BLaER1 treated with 17β-estradiol and CSF1 and Interleukin-3, amounts not matched to agents 10 nM and 100 nM (cell line): ENCODE data around the gene LTBP1.
"Not testable (repeated sequence)": the region's sequence is repeated elsewhere in the genome, so short reads cannot be mapped to it uniquely, and the experiment has no call there.

Experiments
- H3K27ac ChIP-seq, 11 experiments: shearing (Covaris generic); formaldehyde crosslinking; 2 replicates each; pipeline ENCODE4 v1.8.1; 2022
- H3K27me3 ChIP-seq, 11 experiments: shearing (Covaris generic); formaldehyde crosslinking; 2 replicates each; pipeline ENCODE4 v1.8.1; 2022
- H3K36me3 ChIP-seq, 11 experiments: shearing (Covaris generic); formaldehyde crosslinking; 2 replicates each; pipeline ENCODE4 v1.8.1; 2022
- H3K4me1 ChIP-seq, 10 experiments: shearing (Covaris generic); formaldehyde crosslinking; 2 replicates each; pipeline ENCODE4 v1.8.1; 2022
- H3K4me2 ChIP-seq, 11 experiments: shearing (Covaris generic); formaldehyde crosslinking; 2 replicates each; pipeline ENCODE4 v1.8.1; 2022
- H3K4me3 ChIP-seq, 10 experiments: shearing (Covaris generic); formaldehyde crosslinking; 2 replicates each; pipeline ENCODE4 v1.8.1; 2022
- H3K9ac ChIP-seq, 11 experiments: shearing (Covaris generic); formaldehyde crosslinking; 2 replicates each; pipeline ENCODE4 v1.8.1; 2022
- H3K9me3 ChIP-seq, 11 experiments: shearing (Covaris generic); formaldehyde crosslinking; replicated peaks in 1 of 11; 2 replicates each; pipeline ENCODE4 v1.8.1; 2022
- H4K20me1 ChIP-seq, 11 experiments: shearing (Covaris generic); formaldehyde crosslinking; 2 replicates each; pipeline ENCODE4 v1.8.1; 2022
- Cebpa-rat ChIP-seq, 11 experiments: shearing (Covaris generic); IDR thresholded peaks; 2 replicates each; pipeline ENCODE4 v1.8.1; 2022

LTBP1 gene

DNA sequence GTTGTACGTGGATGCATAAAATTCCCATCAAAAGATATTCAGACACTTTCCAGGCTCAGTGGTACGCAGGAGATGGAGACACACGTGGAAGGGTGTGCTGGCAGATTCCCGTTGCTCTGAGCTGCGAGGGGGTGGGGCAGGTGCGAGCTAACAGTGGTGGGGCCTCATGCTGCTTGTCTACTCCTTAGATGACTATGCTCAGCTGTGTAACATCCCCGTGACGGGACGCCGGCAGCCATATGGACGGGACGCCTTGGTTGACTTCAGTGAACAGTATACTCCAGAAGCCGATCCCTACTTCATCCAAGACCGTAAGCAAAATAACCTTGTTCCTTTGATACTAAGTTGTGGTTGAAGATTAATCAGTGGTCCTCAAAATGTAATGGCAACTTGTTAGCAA, 442.2 kb downstream of the LTBP1 start:
- Histone ChIP-seq H3K4me1 (no peaks in the 10 kb centered on the region), H3K9me3 (no peaks in the 10 kb centered on the region), H3K4me2 (no peak overlapping the region), H3K4me3 (no peak overlapping the region), H3K36me3 (no peaks in the 10 kb centered on the region), H3K27me3 (no peaks in the 10 kb centered on the region), H3K27ac (no peak overlapping the region), H4K20me1 (no peaks in the 10 kb centered on the region), H3K9ac (no peak overlapping the region)
- no peak for TF ChIP-seq Cebpa-rat (IDR thresholded peaks at IDR 0.05)

DNA sequence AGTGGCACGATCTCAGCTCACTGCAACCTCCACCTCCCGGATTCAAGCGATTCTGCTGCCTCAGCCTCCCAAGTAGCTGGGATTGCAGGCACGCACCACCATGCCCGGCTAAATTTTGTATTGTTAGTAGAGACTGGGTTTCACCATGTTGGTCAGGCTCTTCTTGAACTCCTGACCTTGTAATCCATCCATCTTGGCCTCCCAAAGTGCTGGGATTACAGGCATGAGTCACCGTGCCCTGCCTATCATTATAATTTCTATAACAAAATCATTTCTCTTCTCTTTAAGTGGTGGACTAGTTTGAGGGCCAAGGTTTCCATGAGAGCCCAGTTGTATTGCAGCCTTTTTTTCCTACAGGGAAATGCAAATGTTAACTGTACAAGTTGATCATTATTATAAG, 442.9 kb downstream of the LTBP1 start:
- H3K9me3 ChIP-seq, H3K36me3 ChIP-seq, H3K27me3 ChIP-seq, H3K27ac ChIP-seq, H3K4me3 ChIP-seq, H3K9ac ChIP-seq, H3K4me1 ChIP-seq, H4K20me1 ChIP-seq, H3K4me2 ChIP-seq: not testable (repeated sequence)

DNA sequence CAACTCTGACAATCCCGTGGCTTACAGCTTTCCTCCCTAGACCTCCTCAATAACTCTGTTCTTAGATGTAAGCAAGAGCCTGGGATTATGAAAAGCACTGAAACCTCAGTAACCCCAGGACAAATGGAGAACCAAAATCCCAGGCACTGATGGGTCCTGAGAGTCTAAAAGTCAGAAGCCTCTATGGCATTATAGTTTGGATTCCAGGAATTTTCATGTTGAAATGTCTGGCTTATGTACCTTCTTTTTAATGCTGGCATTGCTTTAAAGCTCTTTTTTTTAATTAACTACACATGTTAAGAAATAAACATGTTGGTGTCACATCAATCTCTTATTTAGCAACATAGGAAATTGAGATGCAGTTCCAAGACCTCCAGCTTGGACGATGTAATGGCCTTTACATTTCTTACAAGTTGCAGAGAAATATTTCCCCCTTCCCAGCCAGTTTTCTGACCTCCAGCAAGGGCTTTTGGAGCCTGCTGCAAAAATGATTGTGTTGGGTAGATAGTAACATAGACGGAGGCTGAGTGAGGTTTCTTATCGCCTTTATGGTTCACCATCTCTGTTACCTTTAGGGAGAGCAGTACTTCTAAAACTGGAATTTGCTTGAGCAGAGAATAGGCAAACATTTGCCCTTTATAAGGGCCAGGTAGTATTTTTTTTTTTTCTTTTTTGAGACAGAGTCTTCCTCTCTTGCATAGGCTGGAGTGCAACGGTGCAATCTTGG, 444.9 kb downstream of the LTBP1 start:
- Histone ChIP-seq H3K4me3 (no peak overlapping the region), H3K9ac (no peak overlapping the region), H3K27ac (no peak overlapping the region), H3K9me3 (peaks cover 0 to 10% (median 0%) of the 10 kb centered on the region in 11 experiments; a peak in 4 of 22 replicates), H3K4me2 (no peak overlapping the region), H4K20me1 (no peaks in the 10 kb centered on the region), H3K36me3 (no peaks in the 10 kb centered on the region), H3K4me1 (no peaks in the 10 kb centered on the region), H3K27me3 (no peaks in the 10 kb centered on the region)
- TF ChIP-seq Cebpa-rat (IDR thresholded peaks at IDR 0.05), result no peak

DNA sequence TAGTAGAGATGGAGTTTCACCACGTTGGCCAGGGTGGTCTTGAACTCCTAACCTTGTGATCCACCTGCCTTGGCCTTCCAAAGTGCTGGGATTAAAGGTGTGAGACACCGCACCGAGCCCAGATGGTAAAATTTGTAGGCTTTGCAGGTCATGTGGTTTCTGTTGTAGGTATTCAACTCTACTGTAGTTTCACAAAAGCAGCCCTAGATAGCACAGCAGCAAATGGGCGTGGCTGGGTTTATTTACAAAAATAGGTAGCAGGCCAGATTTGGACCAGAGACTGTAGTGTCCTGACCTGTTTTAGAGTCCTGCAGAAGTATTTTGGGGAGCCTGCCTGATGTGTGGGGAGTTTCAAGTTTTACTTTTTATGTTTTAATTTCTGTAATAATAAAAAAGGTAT, 445.6 kb downstream of the LTBP1 start:
- no peak overlapping the region for H3K27ac ChIP-seq
- H4K20me1 ChIP-seq, result no peaks in the 10 kb centered on the region
- no peak overlapping the region for H3K9ac ChIP-seq
- H3K36me3 ChIP-seq, result no peaks in the 10 kb centered on the region
- no peak for TF ChIP-seq Cebpa-rat (IDR thresholded peaks at IDR 0.05)
- no peak overlapping the region for H3K4me2 ChIP-seq
- H3K27me3 ChIP-seq, result no peaks in the 10 kb centered on the region
- no peaks in the 10 kb centered on the region for H3K4me1 ChIP-seq
- no peak overlapping the region for H3K4me3 ChIP-seq
- H3K9me3 ChIP-seq, result peaks cover 0 to 10% (median 0%) of the 10 kb centered on the region in 11 experiments; a peak in 4 of 22 replicates

DNA sequence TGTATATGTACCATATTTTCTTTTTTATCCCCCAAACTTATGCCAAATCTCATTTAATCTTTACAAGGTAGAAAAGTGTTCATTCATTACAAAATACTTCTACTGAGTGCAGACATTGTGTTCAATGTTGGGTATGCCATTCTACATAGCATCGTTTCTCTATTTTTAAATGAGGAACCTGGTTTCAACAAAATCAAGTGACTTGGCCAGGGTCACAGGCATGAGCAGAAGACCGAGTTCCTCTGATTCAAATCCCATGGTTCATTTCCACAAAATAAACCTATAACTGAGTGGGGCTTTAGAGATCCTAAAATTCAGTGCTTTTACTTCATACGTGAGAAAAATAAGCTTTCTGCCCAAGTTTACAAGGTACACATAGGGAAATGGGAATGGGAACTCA, 448.3 kb downstream of the LTBP1 start:
- Histone ChIP-seq H3K4me2 (no peak overlapping the region), H3K36me3 (no peaks in the 10 kb centered on the region), H3K9ac (no peak overlapping the region), H3K27me3 (no peaks in the 10 kb centered on the region), H3K27ac (no peak overlapping the region), H3K9me3 (peaks cover 0 to 10% (median 0%) of the 10 kb centered on the region in 11 experiments; a peak in 4 of 22 replicates), H4K20me1 (no peaks in the 10 kb centered on the region), H3K4me3 (no peak overlapping the region), H3K4me1 (no peaks in the 10 kb centered on the region)
- no peak for TF ChIP-seq Cebpa-rat (IDR thresholded peaks at IDR 0.05)

DNA sequence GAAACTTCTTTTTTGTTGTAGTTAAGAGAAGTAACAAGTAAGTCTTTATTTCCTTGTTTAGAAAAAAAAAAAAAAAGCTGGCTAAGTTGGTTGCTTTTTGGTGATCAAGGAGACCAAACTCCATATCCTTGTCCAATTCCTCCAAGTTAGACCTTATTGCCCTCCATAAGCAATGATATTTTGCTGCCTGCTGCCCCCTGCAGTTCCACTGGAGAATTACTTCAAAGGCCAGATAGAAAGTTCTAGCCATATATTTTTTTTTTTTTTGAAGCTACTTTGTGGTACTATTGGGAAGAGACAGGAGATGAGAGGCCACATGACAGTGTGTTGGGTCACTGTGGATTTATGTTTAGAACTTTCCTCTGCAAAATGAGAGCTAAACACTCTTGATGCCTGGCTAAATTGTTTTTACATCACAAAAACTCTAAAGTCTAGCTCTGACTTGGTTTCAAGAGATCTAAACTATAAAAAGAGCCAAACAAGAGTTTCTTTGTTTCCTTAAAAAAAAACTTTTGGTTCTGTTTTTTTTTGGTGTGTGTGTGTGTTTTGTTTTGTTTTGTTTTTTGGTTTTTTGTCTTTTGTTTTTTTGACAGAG, 449.0 kb downstream of the LTBP1 start:
- H3K9me3 ChIP-seq, result peaks cover 0 to 10% (median 0%) of the 10 kb centered on the region in 11 experiments; a peak in 4 of 22 replicates
- no peak overlapping the region for H3K27ac ChIP-seq
- no peaks in the 10 kb centered on the region for H4K20me1 ChIP-seq
- H3K27me3 ChIP-seq, result no peaks in the 10 kb centered on the region
- TF ChIP-seq Cebpa-rat (IDR thresholded peaks at IDR 0.05), result no peak
- no peak overlapping the region for H3K4me3 ChIP-seq
- no peaks in the 10 kb centered on the region for H3K36me3 ChIP-seq
- no peak overlapping the region for H3K9ac ChIP-seq
- no peaks in the 10 kb centered on the region for H3K4me1 ChIP-seq
- no peak overlapping the region for H3K4me2 ChIP-seq

DNA sequence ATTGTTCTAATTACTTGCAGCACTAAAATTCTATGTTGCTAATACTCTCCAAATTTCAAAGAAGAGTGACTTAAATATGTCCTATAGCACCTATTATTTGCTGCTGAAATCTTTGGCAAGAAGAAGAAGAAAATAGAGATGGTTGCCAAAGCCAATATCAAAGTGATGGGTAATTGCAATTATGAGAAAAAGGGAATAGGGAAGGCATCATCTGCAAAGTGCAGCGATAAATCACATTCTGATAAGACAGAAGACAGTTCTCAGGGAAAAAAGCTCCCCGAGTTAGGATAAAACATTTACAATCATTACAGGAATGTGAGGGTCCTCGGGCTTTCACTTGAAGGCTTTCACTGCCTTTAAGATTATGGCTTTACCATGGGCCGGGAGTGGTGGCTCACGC, 457.6 kb downstream of the LTBP1 start:
- no peak overlapping the region for H3K4me2 ChIP-seq
- H3K36me3 ChIP-seq, result no peaks in the 10 kb centered on the region
- no peaks in the 10 kb centered on the region for H3K4me1 ChIP-seq
- H3K4me3 ChIP-seq, result no peak overlapping the region
- no peak for TF ChIP-seq Cebpa-rat (IDR thresholded peaks at IDR 0.05)
- no peak overlapping the region for H3K9ac ChIP-seq
- H3K27me3 ChIP-seq, result no peaks in the 10 kb centered on the region
- peaks cover 7 to 14% (median 9%) of the 10 kb centered on the region in 11 experiments; a peak in 20 of 22 replicates for H3K9me3 ChIP-seq
- H3K27ac ChIP-seq, result no peak overlapping the region
- no peaks in the 10 kb centered on the region for H4K20me1 ChIP-seq

DNA sequence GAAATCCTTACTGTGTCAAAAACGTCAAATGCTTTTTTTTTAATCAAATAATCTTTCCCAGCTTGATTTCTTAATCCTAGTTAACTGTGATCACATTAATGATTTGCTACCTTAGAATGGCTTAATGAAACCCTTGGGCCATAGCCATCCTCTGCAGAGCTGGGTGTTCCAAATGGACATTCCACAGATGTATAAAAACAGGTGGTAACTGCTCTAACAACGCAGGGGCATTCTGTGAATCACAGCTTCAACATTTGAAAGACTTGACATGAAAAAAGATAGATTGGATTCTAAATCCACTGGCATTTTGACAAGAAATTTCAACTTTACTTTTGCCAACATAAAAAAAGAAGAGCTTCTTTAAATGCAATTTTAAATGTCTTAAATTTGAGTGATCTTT, 459.9 kb downstream of the LTBP1 start:
- Histone ChIP-seq H3K27me3 (no peaks in the 10 kb centered on the region), H3K4me2 (no peak overlapping the region), H3K27ac (no peak overlapping the region), H3K4me1 (no peaks in the 10 kb centered on the region), H4K20me1 (no peaks in the 10 kb centered on the region), H3K4me3 (no peak overlapping the region), H3K9me3 (peaks cover 7 to 16% (median 9%) of the 10 kb centered on the region in 11 experiments; a peak in 20 of 22 replicates), H3K9ac (no peak overlapping the region), H3K36me3 (no peaks in the 10 kb centered on the region)
- no peak for TF ChIP-seq Cebpa-rat (IDR thresholded peaks at IDR 0.05)

DNA sequence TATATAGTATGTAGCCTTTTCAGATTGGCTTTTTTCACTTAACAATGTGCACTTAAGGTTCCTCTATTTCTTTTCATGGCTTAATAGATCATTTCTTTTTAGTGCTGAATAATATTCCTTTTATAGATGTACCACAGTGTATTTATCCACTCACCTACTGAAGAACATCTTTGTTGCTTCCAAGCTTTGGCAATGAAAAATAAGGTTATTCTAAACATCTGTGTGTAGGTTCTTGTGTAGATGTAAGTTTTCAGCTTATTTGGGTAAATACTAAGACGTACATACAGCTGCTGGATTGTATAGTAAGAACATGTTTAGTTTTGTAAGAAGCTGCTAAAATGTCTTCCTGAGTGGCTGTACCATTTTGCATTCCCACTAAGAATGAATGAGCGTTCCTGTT, 461.4 kb downstream of the LTBP1 start:
- no peaks in the 10 kb centered on the region for H3K36me3 ChIP-seq
- no peak overlapping the region for H3K27ac ChIP-seq
- H3K4me2 ChIP-seq, result no peak overlapping the region
- no peaks in the 10 kb centered on the region for H4K20me1 ChIP-seq
- H3K4me1 ChIP-seq, result no peaks in the 10 kb centered on the region
- no peak for TF ChIP-seq Cebpa-rat (IDR thresholded peaks at IDR 0.05)
- H3K4me3 ChIP-seq, result no peak overlapping the region
- H3K27me3 ChIP-seq, result no peaks in the 10 kb centered on the region
- H3K9me3 ChIP-seq, result peaks cover 7 to 16% (median 9%) of the 10 kb centered on the region in 11 experiments; a peak in 20 of 22 replicates
- no peak overlapping the region for H3K9ac ChIP-seq

DNA sequence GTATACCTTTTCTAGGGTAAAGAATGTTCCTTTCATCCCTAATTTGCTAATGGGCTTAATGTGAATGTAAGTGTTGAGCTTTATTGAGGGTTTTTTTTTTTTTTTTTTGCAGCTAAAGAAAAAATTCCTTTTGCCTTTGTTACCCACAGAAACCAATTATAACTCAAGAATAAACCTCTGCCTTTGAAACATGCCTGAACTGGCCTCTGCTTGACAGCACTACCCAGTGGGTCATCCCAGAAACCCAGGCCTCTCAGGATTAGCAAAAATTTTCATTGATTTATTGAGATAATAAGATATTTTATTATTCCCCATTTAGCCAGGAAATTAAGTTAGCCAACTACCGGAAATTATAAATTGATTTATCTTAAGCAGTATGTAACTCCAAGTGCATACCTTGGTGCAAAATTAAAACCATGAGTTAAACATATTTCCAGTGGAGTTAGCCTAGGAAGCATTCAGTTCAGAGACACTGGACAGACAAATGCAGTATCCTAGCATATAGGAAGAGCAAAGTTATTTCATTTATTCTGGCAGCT, 462.7 kb downstream of the LTBP1 start:
- Histone ChIP-seq H3K9ac (no peak overlapping the region), H3K27ac (no peak overlapping the region), H4K20me1 (no peaks in the 10 kb centered on the region), H3K4me2 (no peak overlapping the region), H3K4me1 (no peaks in the 10 kb centered on the region), H3K36me3 (no peaks in the 10 kb centered on the region), H3K4me3 (no peak overlapping the region), H3K9me3 (peaks cover 7 to 16% (median 9%) of the 10 kb centered on the region in 11 experiments; a peak in 20 of 22 replicates), H3K27me3 (no peaks in the 10 kb centered on the region)
- TF ChIP-seq Cebpa-rat (IDR thresholded peaks at IDR 0.05), result no peak
